ENCODE data around the gene TPM2. TPM values are rescaled to one million over a fixed set of nuclear protein-coding genes. Genes with fewer than 3 reads are reported as not detected.

The TPM2 gene
- total and polyA plus RNA-seq, 2 experiments from 2014 or later = 645 to 1,591 TPM

DNA sequence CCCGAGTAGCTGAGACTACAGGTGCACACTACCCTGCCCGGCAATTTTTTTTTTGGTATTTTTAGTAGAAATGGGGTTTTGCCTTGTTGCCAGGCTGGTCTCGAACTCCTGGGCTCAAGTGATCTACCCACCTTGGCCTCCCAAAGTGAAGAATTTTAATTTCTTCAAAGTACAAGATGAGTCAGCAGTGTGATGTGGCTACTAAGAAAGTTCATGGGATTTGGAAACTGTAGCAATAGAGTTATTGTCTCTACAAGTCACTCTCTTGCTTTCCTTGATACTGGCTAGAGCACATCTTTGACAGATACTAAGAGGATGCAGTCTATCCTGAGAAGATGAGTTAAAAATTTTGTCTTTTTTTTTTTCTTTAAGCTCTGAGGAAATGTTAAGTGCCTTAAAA, 44.4 kb upstream of the TPM2 start:
- H3K4me3 ChIP-seq = no peak overlapping the region

DNA sequence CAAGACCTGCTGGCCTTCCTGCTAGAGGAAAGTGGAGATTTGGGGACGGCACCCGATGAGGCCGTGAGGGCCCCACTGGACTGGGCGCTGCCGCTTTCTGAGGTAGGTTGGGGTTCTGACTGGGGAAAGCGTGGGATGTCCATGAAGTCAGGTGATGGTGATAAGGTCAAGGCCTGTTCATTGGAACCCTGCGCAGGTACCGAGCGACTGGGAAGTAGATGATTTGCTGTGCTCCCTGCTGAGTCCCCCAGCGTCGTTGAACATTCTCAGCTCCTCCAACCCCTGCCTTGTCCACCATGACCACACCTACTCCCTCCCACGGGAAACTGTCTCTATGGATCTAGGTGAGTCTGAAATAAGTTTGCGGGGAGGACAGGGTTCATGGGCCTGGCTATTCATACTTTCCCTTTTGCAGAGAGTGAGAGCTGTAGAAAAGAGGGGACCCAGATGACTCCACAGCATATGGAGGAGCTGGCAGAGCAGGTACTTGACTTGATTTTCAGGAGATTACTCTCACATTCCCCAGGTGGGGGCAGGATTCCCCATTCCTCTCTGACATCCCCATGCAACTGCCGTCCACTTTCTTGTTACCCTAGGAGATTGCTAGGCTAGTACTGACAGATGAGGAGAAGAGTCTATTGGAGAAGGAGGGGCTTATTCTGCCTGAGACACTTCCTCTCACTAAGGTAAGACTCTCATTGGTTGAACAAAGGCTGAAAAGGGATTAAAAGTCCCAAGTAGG, 43.2 kb upstream of the TPM2 start:
- Histone ChIP-seq H3K4me3 (peak overlapping the region; percentile 76), H3K9me3 (ENCODE audit: low read depth) (no peaks in the 10 kb centered on the region), H3K27me3 (no peaks in the 10 kb centered on the region), H3K27ac (peak overlapping the region; percentile 100), H3K4me1 (ENCODE audit: low read depth) (peaks cover 37% of the 10 kb centered on the region), H3K36me3 (peaks cover 28% of the 10 kb centered on the region)
- peak; percentile 50 to 54 for DNase-seq (ENCODE audit: low read depth in 1 of 2, low spot score in 1 of 2)
- TF ChIP-seq, protein P1, sequence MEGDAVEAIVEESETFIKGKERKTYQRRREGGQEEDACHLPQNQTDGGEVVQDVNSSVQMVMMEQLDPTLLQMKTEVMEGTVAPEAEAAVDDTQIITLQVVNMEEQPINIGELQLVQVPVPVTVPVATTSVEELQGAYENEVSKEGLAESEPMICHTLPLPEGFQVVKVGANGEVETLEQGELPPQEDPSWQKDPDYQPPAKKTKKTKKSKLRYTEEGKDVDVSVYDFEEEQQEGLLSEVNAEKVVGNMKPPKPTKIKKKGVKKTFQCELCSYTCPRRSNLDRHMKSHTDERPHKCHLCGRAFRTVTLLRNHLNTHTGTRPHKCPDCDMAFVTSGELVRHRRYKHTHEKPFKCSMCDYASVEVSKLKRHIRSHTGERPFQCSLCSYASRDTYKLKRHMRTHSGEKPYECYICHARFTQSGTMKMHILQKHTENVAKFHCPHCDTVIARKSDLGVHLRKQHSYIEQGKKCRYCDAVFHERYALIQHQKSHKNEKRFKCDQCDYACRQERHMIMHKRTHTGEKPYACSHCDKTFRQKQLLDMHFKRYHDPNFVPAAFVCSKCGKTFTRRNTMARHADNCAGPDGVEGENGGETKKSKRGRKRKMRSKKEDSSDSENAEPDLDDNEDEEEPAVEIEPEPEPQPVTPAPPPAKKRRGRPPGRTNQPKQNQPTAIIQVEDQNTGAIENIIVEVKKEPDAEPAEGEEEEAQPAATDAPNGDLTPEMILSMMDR (IDR thresholded peaks at IDR 0.05; ENCODE audit: low read depth, low read length) = no peak

More for the DNA sequence above, 44.4 kb upstream of the TPM2 start:
- DNase-seq (ENCODE audit: low read depth in 1 of 2, low spot score in 1 of 2) = no peak
- Histone ChIP-seq H3K27ac (peak overlapping the region; percentile 100), H3K36me3 (peaks cover 40% of the 10 kb centered on the region), H3K4me1 (ENCODE audit: low read depth) (peaks cover 29% of the 10 kb centered on the region), H3K9me3 (ENCODE audit: low read depth) (no peaks in the 10 kb centered on the region), H3K27me3 (no peaks in the 10 kb centered on the region)
- TF ChIP-seq, protein P1 (IDR thresholded peaks at IDR 0.05; ENCODE audit: low read depth, low read length) = no peak

DNA sequence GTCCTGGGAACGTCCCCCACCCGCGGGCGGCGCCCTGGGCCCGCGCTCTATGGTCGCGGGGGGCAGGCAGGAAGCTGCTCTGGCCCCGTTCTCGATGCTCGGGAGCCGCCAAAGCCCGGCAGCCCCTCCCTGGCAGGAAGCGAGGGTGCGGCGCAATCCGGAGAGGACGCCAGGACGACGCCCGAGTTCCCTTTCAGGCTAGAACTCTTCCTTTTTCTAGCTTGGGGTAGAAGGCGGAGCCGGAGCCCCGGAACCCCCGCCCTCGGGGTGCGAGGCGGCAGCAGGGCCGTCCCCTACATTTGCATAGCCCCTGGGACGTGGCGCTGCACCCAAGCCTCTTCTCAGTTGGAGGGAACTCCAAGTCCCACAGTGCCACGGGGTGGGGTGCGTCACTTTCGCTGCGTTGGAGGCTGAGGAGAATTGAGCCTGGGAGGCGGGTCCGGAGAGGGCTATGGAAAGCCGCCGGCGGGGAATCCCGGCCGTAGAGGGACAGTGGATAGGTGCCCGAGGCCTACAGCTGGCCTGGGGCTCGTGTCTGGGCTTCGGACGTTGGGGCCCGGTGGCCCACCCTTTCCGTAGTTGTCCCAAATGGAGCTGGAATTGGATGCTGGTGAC, 42.6 kb upstream of the TPM2 start, which contains the start of the genes CREB3 and TLN1:
CREB3 (plus strand) TSS at position 482 of the 615 bp plus-strand sequence; CDS start at position 589, 107 bp downstream.
TLN1 (minus strand) TSS at position 11 of the 615 bp plus-strand sequence. CDS start 6,501 bp downstream, outside the sequence.
- H3K27me3 ChIP-seq = no peaks in the 10 kb centered on the region
- H3K4me3 ChIP-seq = peak within 1 kb of the TSS; percentile 76
- peak; percentile 98 to 100 for DNase-seq (ENCODE audit: low read depth in 1 of 2, low spot score in 1 of 2)
- H3K36me3 ChIP-seq = peaks cover 26% of the 10 kb centered on the region
- peak within 1 kb of the TSS; percentile 100 for H3K27ac ChIP-seq
- H3K4me1 ChIP-seq (ENCODE audit: low read depth) = peaks cover 43% of the 10 kb centered on the region
- no peaks in the 10 kb centered on the region for H3K9me3 ChIP-seq (ENCODE audit: low read depth)
- TF ChIP-seq, protein P1 (IDR thresholded peaks at IDR 0.05; ENCODE audit: low read depth, low read length) = no peak

DNA sequence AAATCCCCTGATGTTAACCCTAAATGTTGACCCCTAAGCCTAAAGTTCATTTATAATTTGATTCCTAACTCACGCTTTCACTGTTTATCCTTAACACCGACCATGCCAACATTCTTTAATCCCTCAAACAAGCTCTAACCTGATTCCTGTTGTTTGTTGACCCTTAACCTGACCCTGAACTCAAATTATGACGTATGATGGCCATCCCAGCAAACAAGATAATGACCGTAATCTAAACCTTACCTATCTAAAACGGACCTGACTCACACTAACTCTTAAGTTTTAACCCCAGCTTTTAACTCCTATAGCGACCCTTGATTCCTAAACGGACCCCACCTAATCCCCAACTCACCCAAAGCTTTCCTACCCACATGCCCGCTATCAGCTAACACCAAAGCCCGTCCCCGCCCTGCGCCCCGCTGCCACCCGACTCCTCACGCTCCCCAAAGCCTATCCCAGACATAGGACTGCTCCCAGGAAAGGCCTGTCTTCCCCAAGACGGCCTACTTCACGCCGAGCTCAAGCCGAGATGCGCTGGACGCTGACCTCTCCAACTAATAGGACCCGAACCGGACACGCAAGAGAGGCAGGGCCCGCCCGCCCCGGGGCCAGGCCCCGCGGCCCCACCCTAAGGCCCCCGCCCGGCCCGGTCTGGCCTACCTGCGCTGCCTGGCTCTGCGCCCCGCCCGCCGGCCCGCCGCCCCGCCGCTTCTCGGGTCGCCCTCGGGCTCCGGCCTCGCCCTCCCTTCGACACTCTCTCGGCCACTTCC, 41.9 kb upstream of the TPM2 start:
- peak overlapping the region; percentile 100 for H3K27ac ChIP-seq

DNA sequence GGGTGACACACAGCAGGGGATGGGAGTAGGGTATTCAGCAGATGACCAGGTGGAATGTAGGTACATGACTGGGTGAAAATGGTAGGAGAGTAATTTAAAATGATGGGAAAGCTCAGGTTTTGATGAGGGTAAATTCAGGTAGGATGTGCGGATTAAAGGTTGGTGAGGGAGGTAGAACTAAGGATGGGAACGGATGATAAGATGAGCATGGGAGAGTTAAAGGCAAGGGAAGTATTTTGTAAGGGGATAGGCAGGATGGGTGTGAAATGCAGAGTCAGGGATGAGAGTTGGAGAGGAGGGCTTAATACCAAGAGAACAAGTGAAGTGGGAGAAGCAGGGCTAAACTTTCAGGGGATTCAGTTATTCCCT, 40.7 kb upstream of the TPM2 start:
- H3K4me1 ChIP-seq (ENCODE audit: low read depth) = peaks cover 53% of the 10 kb centered on the region
- TF ChIP-seq, protein P1 (IDR thresholded peaks at IDR 0.05; ENCODE audit: low read depth, low read length) = no peak
- no peak for DNase-seq (ENCODE audit: low read depth in 1 of 2, low spot score in 1 of 2)
- no peaks in the 10 kb centered on the region for H3K27me3 ChIP-seq
- H3K9me3 ChIP-seq (ENCODE audit: low read depth) = no peaks in the 10 kb centered on the region
- peak overlapping the region; percentile 76 for H3K4me3 ChIP-seq
- peaks cover 14% of the 10 kb centered on the region for H3K36me3 ChIP-seq
- H3K27ac ChIP-seq = peak overlapping the region; percentile 100

More for the DNA sequence above, 41.9 kb upstream of the TPM2 start:
- Histone ChIP-seq H3K27me3 (no peaks in the 10 kb centered on the region), H3K9me3 (ENCODE audit: low read depth) (no peaks in the 10 kb centered on the region), H3K4me1 (ENCODE audit: low read depth) (peaks cover 50% of the 10 kb centered on the region), H3K4me3 (peak overlapping the region; percentile 76), H3K36me3 (peaks cover 19% of the 10 kb centered on the region)
- DNase-seq (ENCODE audit: low read depth in 1 of 2, low spot score in 1 of 2) = no peak
- TF ChIP-seq, protein P1 (IDR thresholded peaks at IDR 0.05; ENCODE audit: low read depth, low read length) = no peak
